22Rv1 (cell line): ENCODE data around the gene TEX28.
"Not testable (repeated sequence)": the region's sequence is repeated elsewhere in the genome, so short reads cannot be mapped to it uniquely, and the experiment has no call there.

Source experiments
- H3K27ac ChIP-seq: fragments of 450-650 bp; 2 replicates; pipeline ENCODE4 v1.5.1; 2017
- CTCF ChIP-seq: fragments of 450-650 bp; IDR thresholded peaks from 2 replicates; pipeline ENCODE4 v1.5.1; 2017; ENCODE audit warnings: mild to moderate bottlenecking
- ZFX ChIP-seq: fragments of 450-650 bp; IDR thresholded peaks from 2 replicates; pipeline ENCODE4 v1.6.1; 2017; ENCODE audit warnings: antibody characterized with exemption, borderline replicate concordance

The TEX28 gene

GRCh38 chrX:154300816-154301215 is 5.9 kb upstream of the TEX28 start:
- no peak overlapping the region for H3K27ac ChIP-seq
- TF ChIP-seq ZFX, result no peak
- TF ChIP-seq CTCF, result no peak

GRCh38 chrX:154298312-154298711 is 3.4 kb upstream of the TEX28 start:
- no peak overlapping the region for H3K27ac ChIP-seq
- TF ChIP-seq CTCF (no peak), ZFX (no peak)

GRCh38 chrX:154296731-154297130 is 1.8 kb upstream of the TEX28 start:
- no peak overlapping the region for H3K27ac ChIP-seq
- TF ChIP-seq CTCF (no peak), ZFX (no peak)

GRCh38 chrX:154295664-154296310 is 863 bp upstream of the TEX28 start, which contains the start of gene TKTL1:
Gene TKTL1 (plus strand): TSS chrX:154295795. CDS start chrX:154295860, 65 bp downstream.
- TF ChIP-seq CTCF, result no peak
- no peak for TF ChIP-seq ZFX
- no peak within 1 kb of the TSS for H3K27ac ChIP-seq

- not testable (repeated sequence) for H3K27ac ChIP-seq
Measured at GRCh38 chrX:154286406-154286805, 8.5 kb downstream of the TEX28 start.

GRCh38 chrX:154284489-154285338 is 10.2 kb downstream of the TEX28 start:
- H3K27ac ChIP-seq, result not testable (repeated sequence)

- not testable (repeated sequence) for H3K27ac ChIP-seq
Measured at GRCh38 chrX:154269245-154269644, 25.7 kb downstream of the TEX28 start.

- not testable (repeated sequence) for H3K27ac ChIP-seq
Measured at GRCh38 chrX:154263072-154263471, 31.9 kb downstream of the TEX28 start.

GRCh38 chrX:154258711-154259110 is 36.2 kb downstream of the TEX28 start:
- H3K27ac ChIP-seq, result not testable (repeated sequence)

GRCh38 chrX:154257282-154257681 is 37.6 kb downstream of the TEX28 start, which contains the start of gene OPN1MW3:
Gene OPN1MW3 (plus strand): TSS chrX:154257582. CDS start chrX:154257620, 38 bp downstream.
- not testable (repeated sequence) for H3K27ac ChIP-seq

- H3K27ac ChIP-seq, result not testable (repeated sequence)
Measured at GRCh38 chrX:154248076-154248475, 46.8 kb downstream of the TEX28 start.

GRCh38 chrX:154247377-154248045 is 47.4 kb downstream of the TEX28 start:
- H3K27ac ChIP-seq, result not testable (repeated sequence)

- not testable (repeated sequence) for H3K27ac ChIP-seq
Measured at GRCh38 chrX:154239982-154240503, 54.9 kb downstream of the TEX28 start.

- H3K27ac ChIP-seq, result not testable (repeated sequence)
Measured at GRCh38 chrX:154238939-154239559, 55.9 kb downstream of the TEX28 start.

GRCh38 chrX:154233620-154234019 is 61.3 kb downstream of the TEX28 start:
- not testable (repeated sequence) for H3K27ac ChIP-seq
